Measurements from ENCODE around the gene NFYA.

NFYA gene

GRCh38 chr6:41122373-41122772, 49.6 kb downstream of the NFYA start:
- DNase-seq = no peak

DNA sequence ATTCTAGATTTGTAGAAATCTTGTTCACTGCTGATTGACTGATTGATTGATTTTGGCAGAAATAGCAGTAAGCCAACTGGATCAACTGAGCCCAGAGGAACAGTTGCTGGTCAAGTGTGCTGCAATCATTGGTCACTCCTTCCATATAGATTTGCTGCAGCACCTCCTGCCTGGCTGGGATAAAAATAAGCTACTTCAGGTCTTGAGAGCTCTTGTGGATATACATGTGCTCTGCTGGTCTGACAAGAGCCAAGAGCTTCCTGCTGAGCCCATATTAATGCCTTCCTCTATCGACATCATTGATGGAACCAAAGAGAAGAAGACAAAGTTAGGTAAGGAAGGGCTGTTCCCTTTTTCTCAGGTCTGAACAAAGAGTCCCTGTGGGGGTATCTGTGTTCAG, 50.1 kb downstream of the NFYA start:
- DNase-seq = no peak

GRCh38 chr6:41125282-41125681, 52.5 kb downstream of the NFYA start:
- no peak for DNase-seq

- no peak for DNase-seq
Observed at GRCh38 chr6:41132254-41132653, 59.5 kb downstream of the NFYA start.

DNA sequence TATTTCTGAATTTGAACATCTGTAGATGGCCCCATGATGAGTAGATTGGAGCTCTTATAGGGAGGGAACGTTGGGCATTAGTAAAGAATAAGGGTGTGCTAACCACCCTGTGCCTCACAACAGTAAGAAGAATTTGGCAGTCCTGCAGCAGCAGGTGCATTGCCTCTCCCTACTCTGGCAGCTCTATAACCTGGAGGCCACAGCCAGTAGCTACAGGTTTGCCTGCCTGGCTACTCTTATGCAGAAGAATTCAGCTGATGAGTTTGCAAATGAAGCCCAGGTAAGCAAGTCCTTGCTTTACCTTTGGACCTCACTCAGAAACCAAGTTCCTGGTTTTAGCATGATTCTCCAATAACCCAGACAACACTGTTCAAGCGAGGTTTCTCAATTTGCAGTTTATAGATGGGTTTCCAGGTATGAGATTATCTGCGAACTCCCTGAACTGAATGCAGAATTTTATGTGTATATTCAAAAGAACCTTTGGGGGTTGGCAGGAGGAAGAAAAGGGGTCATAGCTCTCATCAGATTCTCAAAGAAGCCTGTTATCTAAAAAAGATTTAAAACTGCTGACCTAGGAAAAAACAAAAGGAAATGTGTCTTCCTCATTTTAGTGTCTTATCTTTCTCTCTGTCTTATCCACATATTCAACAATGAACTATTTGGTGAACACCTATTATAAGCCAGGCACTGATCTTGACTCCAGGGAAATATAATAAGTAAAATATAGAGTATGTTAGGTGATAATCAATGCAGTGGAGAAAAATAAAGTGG, 62.5 kb downstream of the NFYA start:
- DNase-seq = no peak

DNA sequence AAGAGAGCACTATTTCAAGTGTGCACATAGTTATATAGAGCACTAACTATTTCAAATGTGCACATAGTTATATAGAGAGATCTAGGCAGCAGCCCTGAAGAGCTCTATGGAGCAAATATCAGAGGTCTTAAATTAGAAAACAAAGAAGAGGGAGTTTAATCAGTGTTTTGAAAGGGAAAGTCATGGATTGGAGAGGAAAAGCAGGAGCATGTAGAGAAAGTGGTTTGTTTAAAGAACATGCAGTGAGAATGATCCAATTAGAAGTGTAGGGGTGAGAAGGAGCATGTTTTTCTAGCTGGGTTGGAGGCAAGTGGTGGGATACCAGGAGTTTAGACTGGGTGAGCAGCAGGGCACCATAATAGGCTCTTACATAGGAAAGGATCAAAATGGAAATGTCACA, 64.1 kb downstream of the NFYA start:
- DNase-seq = no peak

GRCh38 chr6:41147917-41148316, 75.1 kb downstream of the NFYA start:
- no peak for DNase-seq

All from T-helper 2 cell (primary cell).